ENCODE data around the gene INO80.

GRCh38 chr15:41042851-41043250 is 73.2 kb downstream of the INO80 start:
- TF ChIP-seq CTCF (IDR thresholded peaks at IDR 0.05) (no peak), POLR2A (IDR thresholded peaks at IDR 0.05) (no peak)
